ENCODE data around the gene SHISA7.

DNA sequence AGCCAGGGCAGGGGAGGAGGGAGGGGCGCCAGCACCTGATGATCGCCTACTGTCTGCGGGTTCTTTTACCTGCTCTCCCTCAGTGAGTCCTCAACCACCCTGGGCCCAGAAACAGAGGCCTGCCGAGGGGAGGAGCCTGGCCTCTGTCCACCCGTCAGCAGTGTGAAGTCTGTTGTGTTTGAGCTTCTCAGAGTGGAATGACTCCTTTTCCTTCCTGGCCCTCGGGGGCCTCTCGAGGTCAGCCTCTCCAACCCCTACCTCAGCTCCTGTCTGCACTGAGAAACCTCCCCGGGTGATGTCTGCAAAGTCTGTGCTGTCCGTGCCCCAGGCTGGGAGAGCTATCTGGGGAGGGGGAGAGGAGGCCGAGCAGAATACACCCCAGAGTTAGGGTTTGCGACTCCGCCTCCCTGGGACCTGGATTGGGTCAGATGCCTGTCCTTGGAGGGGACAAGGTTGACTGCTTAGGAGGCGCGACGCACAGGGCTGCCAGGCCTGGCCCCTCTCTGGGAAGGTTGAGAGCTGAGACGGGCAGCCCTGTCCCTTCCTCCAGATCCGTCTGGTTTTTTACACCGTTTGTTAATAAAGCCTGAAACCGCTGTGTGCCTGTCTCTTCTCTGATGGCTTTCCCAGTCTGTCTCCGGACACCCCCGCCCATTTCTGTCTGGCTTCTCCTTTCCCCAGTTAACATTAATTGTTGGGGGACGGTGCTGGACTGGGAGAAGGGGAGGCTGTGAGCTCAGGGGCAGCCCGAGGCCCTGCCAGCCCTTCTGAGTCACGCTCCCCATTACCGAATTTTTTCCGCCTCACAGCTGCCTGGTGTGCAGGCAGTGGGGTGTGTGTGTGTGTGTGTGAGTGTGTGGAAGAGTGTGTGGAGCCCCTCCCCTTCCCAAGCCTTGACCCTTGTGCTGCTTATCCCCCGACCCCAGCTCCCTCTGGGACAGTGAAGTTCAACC lies 44.1 kb upstream of the SHISA7 start:
- TF ChIP-seq EZH2 (IDR thresholded peaks at IDR 0.05; ENCODE audit: insufficient read depth, poor library complexity, severe bottlenecking) = no peak
- no peak for TF ChIP-seq EZH2phosphoT487 (IDR thresholded peaks at IDR 0.05; ENCODE audit: insufficient read depth, low read depth)
